Lower leg skin (tissue), 3 donors: Measurements from ENCODE around the gene LASP1NB.

Experiments used
- POLR2A ChIP-seq, 2 donors: fragments of 450-650 bp; IDR thresholded peaks; one replicate each; pipeline ENCODE4 v1.6.1; 2016 to 2017; ENCODE audit warnings: antibody characterized with exemption in 2 of 2, mild to moderate bottlenecking in 1 of 2, moderate library complexity in 1 of 2
- TF ChIP-seq, protein P1 (sequence below), 3 donors: fragments of 450-650 bp; IDR thresholded peaks; one replicate each; pipeline ENCODE4 v1.5.1; 2016; ENCODE audit warnings: antibody characterized with exemption in 3 of 3, mild to moderate bottlenecking in 3 of 3, moderate library complexity in 2 of 3

GRCh38 chr17:38885044-38885727, 40.2 kb upstream of the LASP1NB start:
- no peak for TF ChIP-seq POLR2A (IDR thresholded peaks at IDR 0.05)
- TF ChIP-seq, protein P1, sequence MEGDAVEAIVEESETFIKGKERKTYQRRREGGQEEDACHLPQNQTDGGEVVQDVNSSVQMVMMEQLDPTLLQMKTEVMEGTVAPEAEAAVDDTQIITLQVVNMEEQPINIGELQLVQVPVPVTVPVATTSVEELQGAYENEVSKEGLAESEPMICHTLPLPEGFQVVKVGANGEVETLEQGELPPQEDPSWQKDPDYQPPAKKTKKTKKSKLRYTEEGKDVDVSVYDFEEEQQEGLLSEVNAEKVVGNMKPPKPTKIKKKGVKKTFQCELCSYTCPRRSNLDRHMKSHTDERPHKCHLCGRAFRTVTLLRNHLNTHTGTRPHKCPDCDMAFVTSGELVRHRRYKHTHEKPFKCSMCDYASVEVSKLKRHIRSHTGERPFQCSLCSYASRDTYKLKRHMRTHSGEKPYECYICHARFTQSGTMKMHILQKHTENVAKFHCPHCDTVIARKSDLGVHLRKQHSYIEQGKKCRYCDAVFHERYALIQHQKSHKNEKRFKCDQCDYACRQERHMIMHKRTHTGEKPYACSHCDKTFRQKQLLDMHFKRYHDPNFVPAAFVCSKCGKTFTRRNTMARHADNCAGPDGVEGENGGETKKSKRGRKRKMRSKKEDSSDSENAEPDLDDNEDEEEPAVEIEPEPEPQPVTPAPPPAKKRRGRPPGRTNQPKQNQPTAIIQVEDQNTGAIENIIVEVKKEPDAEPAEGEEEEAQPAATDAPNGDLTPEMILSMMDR (IDR thresholded peaks at IDR 0.05), result no peak
